ENCODE data around the gene DNAJC18. TPM values are rescaled to one million over a fixed set of nuclear protein-coding genes. Genes with fewer than 3 reads are reported as not detected.

DNAJC18 gene
- total RNA-seq, 1 experiment from 2014 or later: 4.4 TPM

- no peak for TF ChIP-seq CTCF (conservative IDR thresholded peaks at IDR 0.05; ENCODE audit: low read depth, low read length)
- TF ChIP-seq EZH2 (IDR thresholded peaks at IDR 0.05; ENCODE audit: low read length, unreplicated experiment): no peak
- TF ChIP-seq EZH2phosphoT487 (IDR thresholded peaks at IDR 0.05; ENCODE audit: borderline replicate concordance, low read length): no peak
- H3K36me3 ChIP-seq (ENCODE audit: low read depth, low read length): no peaks in the 10 kb centered on the region
- no peaks in the 10 kb centered on the region for H3F3A ChIP-seq (ENCODE audit: low read length, unreplicated experiment)
- DNase-seq (no peak), ATAC-seq (no peak)
- H3K27me3 ChIP-seq (ENCODE audit: low read length): no peaks in the 10 kb centered on the region
- H3K79me2 ChIP-seq (ENCODE audit: low read length): no peaks in the 10 kb centered on the region
- no peak overlapping the region for H3K9ac ChIP-seq (ENCODE audit: low read length)
- H2AFZ ChIP-seq (ENCODE audit: low read length): no peak overlapping the region
- H3K4me3 ChIP-seq (ENCODE audit: low read length): no peak overlapping the region
- POLR2A ChIA-PET (ENCODE audit: unreplicated experiment): no interaction called here
- no peaks in the 10 kb centered on the region for H4K20me1 ChIP-seq (ENCODE audit: low read length)
- BruUV-seq (replicated peaks): no TSS peak
- no peak overlapping the region for H3K27ac ChIP-seq (ENCODE audit: low read length)
- no peaks in the 10 kb centered on the region for H3K9me3 ChIP-seq (ENCODE audit: low read length)
- H3K9me2 ChIP-seq (replicated peaks; ENCODE audit: low read length): no peaks in the 10 kb centered on the region
- intact Hi-C loops (cut with micrococcal nuclease): no loop called here
- H3K4me2 ChIP-seq (ENCODE audit: low read length): no peak overlapping the region
- CTCF ChIA-PET: no interaction called here
- H3K4me1 ChIP-seq (ENCODE audit: insufficient read depth, low read length): no peaks in the 10 kb centered on the region
Measured at GRCh38 chr5:139414581-139415130, 24.7 kb downstream of the DNAJC18 start.

GRCh38 chr5:139413963-139414362, 25.4 kb downstream of the DNAJC18 start:
- Histone ChIP-seq H3K4me1 (ENCODE audit: insufficient read depth, low read length) (no peaks in the 10 kb centered on the region), H3K9me3 (ENCODE audit: low read length) (no peaks in the 10 kb centered on the region), H3K4me3 (ENCODE audit: low read length) (no peak overlapping the region), H3K4me2 (ENCODE audit: low read length) (no peak overlapping the region), H2AFZ (ENCODE audit: low read length) (no peak overlapping the region), H4K20me1 (ENCODE audit: low read length) (no peaks in the 10 kb centered on the region), H3K9ac (ENCODE audit: low read length) (no peak overlapping the region), H3F3A (ENCODE audit: low read length, unreplicated experiment) (no peaks in the 10 kb centered on the region), H3K9me2 (replicated peaks; ENCODE audit: low read length) (no peaks in the 10 kb centered on the region), H3K27me3 (ENCODE audit: low read length) (no peaks in the 10 kb centered on the region), H3K27ac (ENCODE audit: low read length) (no peak overlapping the region), H3K36me3 (ENCODE audit: low read depth, low read length) (no peaks in the 10 kb centered on the region), H3K79me2 (ENCODE audit: low read length) (no peaks in the 10 kb centered on the region)
- ChIA-PET POLR2A (ENCODE audit: unreplicated experiment) (no interaction called here), CTCF (no interaction called here)
- TF ChIP-seq EZH2phosphoT487 (IDR thresholded peaks at IDR 0.05; ENCODE audit: borderline replicate concordance, low read length) (no peak), CTCF (conservative IDR thresholded peaks at IDR 0.05; ENCODE audit: low read depth, low read length) (no peak), EZH2 (IDR thresholded peaks at IDR 0.05; ENCODE audit: low read length, unreplicated experiment) (no peak)
- BruUV-seq (replicated peaks): no TSS peak
- DNase-seq (no peak), ATAC-seq (no peak)
- intact Hi-C loops (cut with micrococcal nuclease): no loop called here

GRCh38 chr5:139413153-139413552, 26.2 kb downstream of the DNAJC18 start:
- Histone ChIP-seq H3K9me3 (ENCODE audit: low read length) (no peaks in the 10 kb centered on the region), H3F3A (ENCODE audit: low read length, unreplicated experiment) (no peaks in the 10 kb centered on the region), H3K9me2 (replicated peaks; ENCODE audit: low read length) (no peaks in the 10 kb centered on the region), H3K27me3 (ENCODE audit: low read length) (no peaks in the 10 kb centered on the region), H4K20me1 (ENCODE audit: low read length) (no peaks in the 10 kb centered on the region), H3K36me3 (ENCODE audit: low read depth, low read length) (no peaks in the 10 kb centered on the region), H3K4me1 (ENCODE audit: insufficient read depth, low read length) (no peaks in the 10 kb centered on the region), H3K27ac (ENCODE audit: low read length) (no peak overlapping the region), H3K9ac (ENCODE audit: low read length) (no peak overlapping the region), H3K79me2 (ENCODE audit: low read length) (no peaks in the 10 kb centered on the region), H3K4me2 (ENCODE audit: low read length) (no peak overlapping the region), H2AFZ (ENCODE audit: low read length) (no peak overlapping the region), H3K4me3 (ENCODE audit: low read length) (no peak overlapping the region)
- no peak for TF ChIP-seq EZH2phosphoT487 (IDR thresholded peaks at IDR 0.05; ENCODE audit: borderline replicate concordance, low read length)
- TF ChIP-seq EZH2 (IDR thresholded peaks at IDR 0.05; ENCODE audit: low read length, unreplicated experiment): no peak
- no peak for TF ChIP-seq CTCF (conservative IDR thresholded peaks at IDR 0.05; ENCODE audit: low read depth, low read length)
- ATAC-seq (no peak), DNase-seq (no peak)
- ChIA-PET CTCF (no interaction called here), POLR2A (ENCODE audit: unreplicated experiment) (no interaction called here)
- intact Hi-C loops (cut with micrococcal nuclease): no loop called here
- BruUV-seq (replicated peaks): no TSS peak

Measured in PC-3 (cell line).